HG03432 (cell line): ENCODE data around the gene RIMS4.
"Not testable (repeated sequence)": the region's sequence is repeated elsewhere in the genome, so short reads cannot be mapped to it uniquely, and the experiment has no call there.

ENCODE experiments used
- ATAC-seq: cut with Tn5 transposase; IDR thresholded peaks from one replicate; pipeline ENCODE4 v1.9.1; 2021; ENCODE audit warnings: mild to moderate bottlenecking, moderate library complexity; ENCODE audit not compliant: unreplicated experiment

RIMS4 gene

GRCh38 chr20:44765701-44766347, 44.5 kb downstream of the RIMS4 start:
- ATAC-seq: no peak

- ATAC-seq: no peak
Observed at GRCh38 chr20:44765091-44765490, 45.3 kb downstream of the RIMS4 start.

GRCh38 chr20:44763798-44764197, 46.5 kb downstream of the RIMS4 start:
- ATAC-seq: not testable (repeated sequence)

GRCh38 chr20:44762466-44763140, 47.7 kb downstream of the RIMS4 start:
- ATAC-seq: no peak

GRCh38 chr20:44761423-44761822, 48.9 kb downstream of the RIMS4 start:
- ATAC-seq: no peak

- no peak for ATAC-seq
Observed at GRCh38 chr20:44759595-44759994, 50.8 kb downstream of the RIMS4 start.

GRCh38 chr20:44758247-44759101, 51.9 kb downstream of the RIMS4 start:
- ATAC-seq: no peak

GRCh38 chr20:44756956-44757355, 53.4 kb downstream of the RIMS4 start:
- ATAC-seq: no peak

- ATAC-seq: no peak
Observed at GRCh38 chr20:44756011-44756688, 54.2 kb downstream of the RIMS4 start.

- ATAC-seq: no peak
Observed at GRCh38 chr20:44754554-44754953, 55.8 kb downstream of the RIMS4 start.

- no peak for ATAC-seq
Observed at GRCh38 chr20:44752099-44752931, 58.0 kb downstream of the RIMS4 start.

GRCh38 chr20:44750081-44750805, 60.1 kb downstream of the RIMS4 start:
- no peak for ATAC-seq

GRCh38 chr20:44748005-44748370, 62.4 kb downstream of the RIMS4 start:
- ATAC-seq: no peak

- no peak for ATAC-seq
Observed at GRCh38 chr20:44747166-44748004, 63.0 kb downstream of the RIMS4 start.

GRCh38 chr20:44746367-44747165, 63.8 kb downstream of the RIMS4 start:
- no peak for ATAC-seq

GRCh38 chr20:44745598-44746366, 64.6 kb downstream of the RIMS4 start, which contains the start of gene KCNK15:
TSS of gene KCNK15 (plus strand) at chr20:44745865. CDS start at chr20:44745911, 46 bp downstream.
- ATAC-seq: no peak

GRCh38 chr20:44745122-44745597, 65.2 kb downstream of the RIMS4 start:
- no peak for ATAC-seq
